Liver (tissue), 9 donors: ENCODE results near the gene UGT2B15. TPM values are rescaled to one million over a fixed set of nuclear protein-coding genes. Genes with fewer than 3 reads are reported as not detected.
"Not testable (repeated sequence)": the region's sequence is repeated elsewhere in the genome, so short reads cannot be mapped to it uniquely, and the experiment has no call there.

Experiments
- DNase-seq: peaks from one replicate; pipeline ENCODE4 v3.0.0-alpha.2; 2017; ENCODE audit warnings: low spot score
- H3K27ac ChIP-seq, 2 donors: one replicate each; pipeline ENCODE4 v1.7.0; 2013; ENCODE audit warnings: inconsistent platforms in 2 of 2, low read length in 2 of 2, control low read depth in 1 of 2, low read depth in 1 of 2, mild to moderate bottlenecking in 1 of 2
- H3K27me3 ChIP-seq, 4 donors: one replicate each; pipeline versions ENCODE4 v1.6.1 to v1.7.0; 2013; ENCODE audit warnings: low read length in 3 of 4, inconsistent platforms in 1 of 4, mild to moderate bottlenecking in 1 of 4, moderate library complexity in 1 of 4; ENCODE audit not compliant: control insufficient read depth in 4 of 4, insufficient read depth in 4 of 4
- H3K36me3 ChIP-seq, 4 donors: one replicate each; pipeline versions ENCODE4 v1.6.1 to v1.7.0; 2013; ENCODE audit warnings: low read length in 3 of 4, mild to moderate bottlenecking in 3 of 4, low read depth in 1 of 4, moderate library complexity in 1 of 4; ENCODE audit not compliant: control insufficient read depth in 4 of 4, insufficient read depth in 3 of 4
- H3K4me1 ChIP-seq, 4 donors: one replicate each; pipeline versions ENCODE4 v1.6.1 to v1.7.0; 2013; ENCODE audit warnings: low read length in 3 of 4, mild to moderate bottlenecking in 3 of 4, moderate library complexity in 1 of 4; ENCODE audit not compliant: control insufficient read depth in 4 of 4, insufficient read depth in 4 of 4
- H3K4me3 ChIP-seq, 3 donors: one replicate each; pipeline versions ENCODE4 v1.6.1 to v1.7.0; 2013; ENCODE audit warnings: low read length in 3 of 3, control low read depth in 1 of 3, low read depth in 1 of 3, mild to moderate bottlenecking in 1 of 3
- H3K9ac ChIP-seq, 2 donors: one replicate each; pipeline ENCODE4 v1.7.0; 2013; ENCODE audit warnings: low read length in 2 of 2, mild to moderate bottlenecking in 2 of 2, moderate library complexity in 2 of 2, control low read depth in 1 of 2, low read depth in 1 of 2
- H3K9me3 ChIP-seq, 4 donors: one replicate each; pipeline versions ENCODE4 v1.6.1 to v1.7.0; 2013; ENCODE audit warnings: low read length in 3 of 4; ENCODE audit not compliant: control insufficient read depth in 4 of 4
- ATF3 ChIP-seq: IDR thresholded peaks from 2 replicates; pipeline ENCODE4 v1.6.1; 2016; ENCODE audit warnings: antibody characterized with exemption
- CTCF ChIP-seq: fragments of 150-350 bp; IDR thresholded peaks from 2 replicates; pipeline ENCODE4 v1.5.1; 2017; ENCODE audit warnings: improper control_type of control experiment, low read depth, low read length; ENCODE audit not compliant: missing input control
- EGR1 ChIP-seq, 2 donors: IDR thresholded peaks; 2 replicates each; pipeline ENCODE4 v1.6.1; 2016 to 2018; ENCODE audit warnings: antibody characterized with exemption in 2 of 2, low read depth in 2 of 2
- FOXA1 ChIP-seq: IDR thresholded peaks from 2 replicates; pipeline ENCODE4 v1.6.1; 2016; ENCODE audit warnings: antibody characterized with exemption
- FOXA2 ChIP-seq: IDR thresholded peaks from 2 replicates; pipeline ENCODE4 v1.6.1; 2016; ENCODE audit warnings: antibody characterized with exemption
- GABPA ChIP-seq, 2 donors: IDR thresholded peaks in 1 of 2; conservative IDR thresholded peaks in 1 of 2; 2 replicates each; pipeline ENCODE4 v1.6.1; 2016; ENCODE audit warnings: antibody characterized with exemption in 2 of 2, mild to moderate bottlenecking in 1 of 2, moderate library complexity in 1 of 2
- HNF4A ChIP-seq, 2 donors: conservative IDR thresholded peaks; 2 replicates each; pipeline ENCODE4 v1.6.1; 2016; ENCODE audit warnings: antibody characterized with exemption in 2 of 2, mild to moderate bottlenecking in 2 of 2
- HNF4G ChIP-seq: IDR thresholded peaks from 2 replicates; pipeline ENCODE4 v1.6.1; 2016; ENCODE audit warnings: antibody characterized with exemption
- JUND ChIP-seq, 2 donors: IDR thresholded peaks; 2 replicates each; pipeline ENCODE4 v1.6.1; 2016; ENCODE audit warnings: antibody characterized with exemption in 2 of 2
- MAX ChIP-seq: IDR thresholded peaks from 2 replicates; pipeline ENCODE4 v1.6.1; 2016; ENCODE audit warnings: antibody characterized with exemption
- NR2F2 ChIP-seq: IDR thresholded peaks from 2 replicates; pipeline ENCODE4 v1.6.1; 2016; ENCODE audit warnings: antibody characterized with exemption
- RAD21 ChIP-seq, 2 donors: IDR thresholded peaks; 2 replicates each; pipeline ENCODE4 v1.6.1; 2016; ENCODE audit warnings: antibody characterized with exemption in 2 of 2, mild to moderate bottlenecking in 2 of 2
- REST ChIP-seq: IDR thresholded peaks from 2 replicates; pipeline ENCODE4 v1.6.1; 2016; ENCODE audit warnings: antibody characterized with exemption, mild to moderate bottlenecking
- SP1 ChIP-seq: IDR thresholded peaks from 2 replicates; pipeline ENCODE4 v1.6.1; 2018; ENCODE audit warnings: antibody characterized with exemption, mild to moderate bottlenecking
- TAF1 ChIP-seq: conservative IDR thresholded peaks from 2 replicates; pipeline ENCODE4 v1.6.1; 2016; ENCODE audit warnings: antibody characterized with exemption, mild to moderate bottlenecking
- ZBTB33 ChIP-seq: IDR thresholded peaks from 2 replicates; pipeline ENCODE4 v1.6.1; 2016; ENCODE audit warnings: antibody characterized with exemption
- WGBS: extraction: QIAGEN DNeasy Blood & Tissue Kit; methylation state at CpG from one replicate; pipeline ENCODE4 v1.1.7; 2013; 5-methylcytosine and 5-hydroxymethylcytosine counted together
- polyA plus RNA-seq, 2 donors: library from polyadenylated mRNA; stranded (reverse) in 1 of 2; unstranded in 1 of 2; fragments of 200-250 nt in 1 of 2; fragments of >200 nt in 1 of 2; fragmentation: Nextera tagmentation in 1 of 2; extraction: Ambion mirVana in 1 of 2; gene quantifications; one replicate each; pipeline versions ENCODE4 v1.2.1 to v1.2.3, GENCODE V29; 2013 to 2015
- total RNA-seq, 2 donors: library from RNA; depleted of rRNA; stranded (reverse); fragments of >200 nt; gene quantifications; one replicate each; pipeline ENCODE4 v1.2.3, GENCODE V29; 2014
- donor health status: healthy.
- donor health status: healthy.
- donor health status: healthy.
- donor health status: healthy.
- donor health status: healthy.

UGT2B15 gene
- total and polyA plus RNA-seq, 4 donors = 8.2 to 80.8 (median 73.9) TPM

- TF ChIP-seq CTCF (no peak), FOXA2 (no peak), ATF3 (no peak), NR2F2 (no peak)
Observed at GRCh38 chr4:68714400-68714799, 43.9 kb upstream of the UGT2B15 start (continued).

- H3K9me3 ChIP-seq = no peaks in the 10 kb centered on the region
- WGBS = 86% methylated on average over 3 of the region's 3 CpGs
- no peaks in the 10 kb centered on the region for H3K4me1 ChIP-seq
- H3K27ac ChIP-seq = no peak overlapping the region
- TF ChIP-seq TAF1 (no peak), HNF4G (no peak), ZBTB33 (no peak), RAD21 (IDR thresholded peaks at IDR 0.05) (no peak), NR2F2 (no peak)
- no peaks in the 10 kb centered on the region for H3K36me3 ChIP-seq
- H3K27me3 ChIP-seq = no peaks in the 10 kb centered on the region
- H3K9ac ChIP-seq = no peak overlapping the region
- DNase-seq = no peak
- no peak overlapping the region for H3K4me3 ChIP-seq
Observed at GRCh38 chr4:68712207-68712606, 41.8 kb upstream of the UGT2B15 start.

GRCh38 chr4:68708566-68708965, 38.1 kb upstream of the UGT2B15 start:
- TF ChIP-seq GABPA (IDR thresholded peaks at IDR 0.05 in 1 of 2, conservative IDR thresholded peaks at IDR 0.05 in 1 of 2) (no peak), TAF1 (no peak), REST (no peak), HNF4A (conservative IDR thresholded peaks at IDR 0.05) (no peak), FOXA1 (no peak), EGR1 (IDR thresholded peaks at IDR 0.05; ENCODE audit: low read depth in 2 of 2) (no peak), MAX (no peak), FOXA2 (no peak), NR2F2 (no peak), JUND (IDR thresholded peaks at IDR 0.05) (no peak), SP1 (no peak)
- no peak for DNase-seq
- Histone ChIP-seq H3K27ac (no peak overlapping the region), H3K4me1 (no peaks in the 10 kb centered on the region), H3K4me3 (no peak overlapping the region), H3K36me3 (no peaks in the 10 kb centered on the region), H3K27me3 (no peaks in the 10 kb centered on the region), H3K9ac (no peak overlapping the region), H3K9me3 (no peaks in the 10 kb centered on the region)

- H3K4me1 ChIP-seq, H3K27me3 ChIP-seq, H3K36me3 ChIP-seq, DNase-seq, H3K27ac ChIP-seq, H3K4me3 ChIP-seq, H3K9ac ChIP-seq, H3K9me3 ChIP-seq: not testable (repeated sequence)
- WGBS = 92% methylated on average over 2 of the region's 2 CpGs
Observed at GRCh38 chr4:68703168-68703567, 32.7 kb upstream of the UGT2B15 start.
